GM21737 (cell line): ENCODE measurements around the gene RPL19.

Experiments
- ATAC-seq: cut with Tn5 transposase; IDR thresholded peaks from one replicate; pipeline ENCODE4 v1.9.1; 2021; ENCODE audit warnings: mild to moderate bottlenecking, moderate library complexity; ENCODE audit not compliant: unreplicated experiment

RPL19 gene

DNA sequence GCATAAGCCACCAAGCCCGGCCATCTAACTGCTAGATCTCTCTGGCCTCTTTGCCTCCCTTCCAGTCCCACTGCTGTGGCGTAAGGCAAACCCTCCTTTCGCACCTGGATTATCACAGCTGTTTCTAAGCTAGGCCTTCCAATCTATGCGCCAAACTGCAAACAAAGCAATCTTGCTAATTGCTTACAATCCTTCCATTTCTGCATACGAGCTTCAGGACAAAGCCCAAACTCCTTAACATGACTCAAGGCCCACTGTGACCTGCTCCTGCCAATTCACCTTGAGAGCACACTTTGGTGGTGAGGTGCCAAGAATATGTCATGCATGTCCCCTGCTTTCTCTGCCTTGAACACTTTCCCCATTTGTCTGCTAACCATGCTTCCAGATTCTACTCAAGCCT lies 28.1 kb upstream of the RPL19 start:
- ATAC-seq: no peak

DNA sequence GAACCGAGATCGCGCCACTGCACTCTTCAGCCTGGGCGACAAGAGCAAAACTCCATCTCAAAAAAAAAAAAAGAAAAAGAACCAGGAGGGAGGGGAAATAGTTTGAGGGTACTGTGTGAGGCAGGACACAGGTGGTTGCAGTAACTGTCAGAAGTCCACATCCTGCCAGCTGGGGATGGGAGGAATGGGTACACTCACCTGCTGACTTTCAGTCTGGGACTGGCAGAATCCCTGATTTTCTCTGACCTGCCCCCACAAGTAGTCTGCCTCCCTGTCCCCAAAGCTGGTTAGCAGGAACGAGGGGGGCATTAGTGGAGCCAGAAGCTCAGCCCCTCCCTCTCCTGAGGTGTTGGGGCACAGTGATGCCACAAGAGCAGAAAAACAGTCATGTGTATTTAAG lies 27.0 kb upstream of the RPL19 start:
- no peak for ATAC-seq

DNA sequence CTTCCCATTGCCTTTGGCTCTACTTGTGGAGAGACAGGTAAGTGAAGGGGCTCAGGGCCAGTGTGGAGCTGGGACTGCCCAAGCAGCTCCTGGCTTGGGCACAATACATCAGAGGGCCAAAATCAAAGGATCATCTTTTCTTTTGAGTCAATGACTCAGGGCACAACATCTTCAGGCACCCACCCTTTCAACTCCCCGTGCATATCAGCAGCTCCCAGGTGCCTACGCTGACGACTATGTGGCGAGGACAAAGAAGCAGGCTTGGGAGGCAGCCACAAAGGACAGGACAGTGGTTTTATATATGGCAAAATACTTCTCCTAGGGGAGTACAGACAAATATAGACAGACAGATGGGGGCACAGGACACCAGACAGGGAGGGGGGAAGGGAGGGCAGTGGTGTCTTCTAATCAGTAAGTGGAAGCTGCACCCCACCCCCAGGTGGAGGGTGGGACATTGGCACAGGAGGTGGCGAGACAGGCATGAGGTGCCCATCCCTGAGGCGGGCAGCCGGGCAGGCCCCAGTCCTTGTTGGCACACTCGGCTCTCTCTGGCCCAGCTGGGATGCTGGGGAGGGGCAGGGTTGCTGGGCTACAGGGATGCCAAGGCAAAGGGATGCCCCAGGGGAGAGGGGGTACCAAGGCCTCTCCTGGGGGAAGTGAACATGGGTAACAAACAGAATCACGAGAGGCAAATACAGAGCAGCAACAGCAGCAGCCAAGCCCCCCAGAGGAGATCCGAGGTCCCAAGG lies 26.4 kb upstream of the RPL19 start:
- no peak for ATAC-seq

DNA sequence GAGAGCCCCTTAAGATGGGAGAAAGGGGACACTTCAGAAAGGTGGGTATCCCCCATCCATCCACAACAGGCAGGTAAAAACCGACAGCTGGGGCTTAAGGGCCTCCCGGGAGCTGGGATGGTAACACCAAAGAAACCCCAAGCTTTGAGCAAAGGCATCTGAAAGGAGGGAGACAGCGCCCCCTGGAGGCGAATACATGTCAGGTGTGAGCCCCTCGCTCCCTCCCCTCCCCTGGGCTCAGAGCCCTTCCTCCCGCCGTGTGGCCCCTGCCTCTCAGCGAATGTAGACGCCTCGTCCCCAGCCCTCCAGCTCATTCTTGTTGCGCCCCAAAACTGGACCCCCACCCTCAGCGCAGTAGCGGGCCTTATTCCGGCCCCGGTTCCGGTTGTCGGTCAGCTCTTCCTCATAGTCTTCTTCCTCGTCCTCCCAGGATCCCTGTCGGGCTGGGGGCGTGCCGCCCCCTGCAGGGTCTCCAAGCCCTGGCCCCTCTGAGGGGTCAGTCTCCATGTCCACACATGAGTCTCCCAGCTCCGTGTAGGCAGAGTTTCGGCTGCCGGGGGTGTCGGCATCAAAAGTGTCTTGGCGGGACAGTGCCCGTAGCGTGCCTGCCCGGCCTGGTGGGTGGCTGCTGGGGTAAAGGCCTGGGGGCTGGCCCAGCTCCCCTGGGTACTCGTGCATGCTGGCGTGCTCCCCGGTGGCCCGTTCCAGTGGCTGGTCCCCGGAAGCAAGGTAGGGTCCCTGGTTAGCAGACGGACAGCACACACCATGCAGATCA lies 25.0 kb upstream of the RPL19 start:
- ATAC-seq: no peak

DNA sequence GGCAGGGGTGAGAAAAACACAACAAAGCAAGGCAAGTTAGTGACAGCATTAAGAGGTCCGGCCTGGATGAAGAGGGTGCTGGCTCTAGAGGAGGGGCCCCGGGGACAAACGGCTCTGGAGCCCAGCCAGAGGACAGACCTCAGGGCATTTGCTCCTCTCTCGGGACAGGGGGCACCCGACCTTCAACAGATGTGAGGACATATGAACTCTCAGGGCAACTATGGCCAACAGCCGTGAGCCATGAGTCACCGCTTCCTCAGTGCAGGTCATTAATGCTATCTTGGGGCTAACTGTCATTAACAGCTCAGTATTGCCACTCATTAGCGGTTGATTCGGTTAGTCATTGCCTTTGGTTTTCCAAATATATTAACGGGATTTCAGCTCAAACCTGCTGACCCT lies 24.4 kb upstream of the RPL19 start:
- ATAC-seq: no peak

DNA sequence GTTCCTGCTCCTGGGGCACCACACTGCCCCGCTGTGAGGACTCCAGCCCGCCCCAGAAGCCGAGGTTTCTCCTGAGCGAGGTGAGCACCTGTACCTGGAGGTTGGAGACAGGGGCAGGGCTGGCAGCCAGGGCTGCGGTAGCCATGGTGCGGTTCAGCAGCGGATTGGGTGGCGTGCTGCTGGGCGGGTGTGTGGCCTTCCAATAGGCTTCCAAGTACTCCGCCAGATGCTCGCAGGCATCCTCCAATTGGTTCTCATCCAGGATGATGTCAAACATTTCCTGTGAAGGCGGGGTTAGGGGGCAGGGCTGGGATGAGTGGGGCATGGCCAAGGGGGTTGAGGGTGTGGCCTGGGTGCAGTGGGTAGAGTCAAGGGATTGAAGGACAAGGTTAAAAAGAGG lies 22.8 kb upstream of the RPL19 start:
- no peak for ATAC-seq

DNA sequence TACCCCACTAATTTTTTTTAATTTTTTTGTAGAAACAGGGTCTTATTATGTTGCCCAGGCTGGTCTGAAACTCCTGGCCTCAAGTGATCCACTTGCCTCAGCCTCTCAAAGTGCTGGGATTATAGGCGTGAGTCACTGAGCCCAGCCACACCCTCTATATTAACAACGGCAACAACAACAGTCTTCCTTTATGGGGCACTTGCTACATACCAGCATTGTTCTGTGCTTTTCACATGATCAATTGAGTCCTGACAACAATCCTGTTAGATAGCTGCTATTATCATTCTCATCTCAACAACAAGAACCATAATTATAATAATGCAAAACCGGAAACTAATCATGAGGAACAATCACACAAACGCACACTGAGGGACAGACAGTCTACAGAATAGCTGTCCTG lies 21.5 kb upstream of the RPL19 start:
- no peak for ATAC-seq

DNA sequence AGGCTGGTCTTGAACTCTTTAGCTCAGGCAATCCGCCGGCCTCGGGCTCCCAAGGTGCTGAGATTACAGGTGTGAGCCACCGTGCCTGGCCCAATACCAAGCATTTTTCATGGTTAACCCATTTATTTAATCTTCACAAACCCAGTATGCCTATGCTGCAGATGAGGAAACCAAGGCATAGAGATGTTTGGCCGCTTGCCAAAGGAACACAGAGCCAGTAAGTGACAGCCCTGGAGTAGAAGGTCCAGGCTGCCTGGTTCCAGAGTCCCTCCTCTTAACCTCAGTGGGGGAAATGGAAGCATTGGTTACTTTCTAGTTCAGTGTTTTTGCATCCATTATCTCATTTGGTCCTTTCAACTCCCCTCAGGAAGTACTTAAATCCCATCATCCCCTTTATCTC lies 18.8 kb upstream of the RPL19 start:
- ATAC-seq: no peak

DNA sequence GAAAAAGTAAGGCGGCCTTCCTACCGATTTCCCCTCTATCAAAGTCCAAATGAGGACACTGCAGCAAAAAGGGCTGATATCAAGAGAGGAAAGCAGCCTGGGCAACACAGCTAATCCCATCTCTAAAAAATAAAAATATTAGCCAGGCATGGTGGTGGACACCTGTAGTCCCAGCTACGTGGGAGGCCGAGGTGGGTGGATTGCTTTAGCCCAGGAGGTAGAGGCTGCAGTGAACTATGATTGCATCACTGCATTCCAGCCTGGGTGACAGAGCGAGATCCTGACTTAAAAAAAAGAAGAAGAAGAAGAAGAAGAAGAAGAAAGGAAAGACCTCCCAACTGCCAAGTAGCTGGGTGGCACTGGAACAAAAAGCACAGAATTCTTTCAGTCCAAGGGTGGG lies 17.0 kb upstream of the RPL19 start:
- no peak for ATAC-seq

DNA sequence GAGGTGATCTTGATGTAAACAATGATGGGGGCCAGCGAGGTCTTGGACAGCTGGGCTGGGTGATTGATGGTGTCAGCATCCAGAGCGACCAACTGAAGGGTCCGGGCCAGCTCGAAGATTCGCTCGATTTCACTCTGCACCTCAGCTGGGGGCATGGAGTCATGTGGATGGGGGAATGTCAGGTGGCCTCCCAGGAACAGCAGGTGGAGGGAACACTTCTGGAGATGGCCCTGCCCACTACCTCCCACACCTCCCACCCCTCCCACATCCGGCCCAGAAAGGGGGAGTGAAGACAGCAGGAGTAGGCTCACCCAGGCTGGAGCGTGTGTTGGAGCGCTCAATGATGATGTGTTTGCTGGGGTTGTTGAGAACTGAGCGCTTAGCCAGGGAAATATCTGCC lies 16.4 kb upstream of the RPL19 start:
- ATAC-seq: no peak

DNA sequence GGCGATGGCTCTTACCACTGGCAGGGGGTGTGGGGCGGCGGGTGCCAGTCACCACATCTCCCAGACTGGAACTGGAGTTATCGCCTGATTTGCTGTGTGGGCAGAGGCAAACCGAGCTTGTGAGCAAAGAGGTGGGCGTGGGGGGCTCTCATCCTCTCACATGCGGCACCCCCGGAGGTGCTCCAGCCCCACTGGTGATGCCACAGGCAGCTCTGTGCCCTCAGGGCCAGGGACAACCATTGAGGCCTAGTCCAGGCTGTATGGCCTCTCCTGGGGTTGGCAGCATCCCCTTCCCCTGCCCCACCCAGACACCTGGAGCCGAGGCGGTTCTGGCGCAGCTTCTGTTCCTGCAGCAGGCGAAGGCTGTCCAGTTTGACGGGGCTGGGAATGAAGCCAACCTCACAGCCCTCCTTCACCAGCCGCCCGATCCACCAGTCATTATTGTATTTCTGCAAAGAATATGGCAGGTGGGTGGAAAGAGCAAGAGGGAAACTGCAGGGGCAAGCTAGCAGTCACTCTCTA lies 13.5 kb upstream of the RPL19 start:
- ATAC-seq: no peak

DNA sequence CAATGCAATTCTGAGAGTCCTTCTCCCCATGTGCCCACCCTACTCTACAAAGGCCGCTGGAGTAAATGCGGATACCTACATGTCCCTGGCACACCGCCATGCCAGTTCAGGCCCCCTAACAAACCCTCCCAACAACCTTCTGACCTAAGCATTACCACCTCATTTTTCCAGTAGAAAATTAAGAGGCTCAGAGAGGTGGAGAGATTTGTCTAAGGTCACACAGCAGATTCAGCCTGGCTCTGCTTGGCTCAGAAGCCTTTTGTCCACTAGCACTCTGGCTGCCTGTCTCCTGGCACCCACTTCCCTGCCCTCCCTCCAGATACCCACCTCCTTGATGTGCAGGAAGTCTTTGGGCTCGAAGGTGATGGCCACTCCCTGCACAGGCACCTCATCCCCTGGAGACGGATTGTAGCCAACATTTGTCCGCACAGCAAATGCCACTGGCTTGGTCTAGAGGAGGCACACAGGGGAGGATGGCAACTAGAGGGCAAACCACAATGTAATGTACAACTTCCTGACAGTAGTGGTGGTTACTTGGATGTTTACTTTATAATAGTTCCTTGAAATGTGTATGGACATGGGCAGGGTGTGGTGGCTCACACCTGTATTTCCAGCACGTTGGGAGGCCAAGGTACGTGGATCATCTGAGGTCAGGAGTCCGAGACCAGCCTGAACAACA lies 12.8 kb upstream of the RPL19 start:
- ATAC-seq: no peak

DNA sequence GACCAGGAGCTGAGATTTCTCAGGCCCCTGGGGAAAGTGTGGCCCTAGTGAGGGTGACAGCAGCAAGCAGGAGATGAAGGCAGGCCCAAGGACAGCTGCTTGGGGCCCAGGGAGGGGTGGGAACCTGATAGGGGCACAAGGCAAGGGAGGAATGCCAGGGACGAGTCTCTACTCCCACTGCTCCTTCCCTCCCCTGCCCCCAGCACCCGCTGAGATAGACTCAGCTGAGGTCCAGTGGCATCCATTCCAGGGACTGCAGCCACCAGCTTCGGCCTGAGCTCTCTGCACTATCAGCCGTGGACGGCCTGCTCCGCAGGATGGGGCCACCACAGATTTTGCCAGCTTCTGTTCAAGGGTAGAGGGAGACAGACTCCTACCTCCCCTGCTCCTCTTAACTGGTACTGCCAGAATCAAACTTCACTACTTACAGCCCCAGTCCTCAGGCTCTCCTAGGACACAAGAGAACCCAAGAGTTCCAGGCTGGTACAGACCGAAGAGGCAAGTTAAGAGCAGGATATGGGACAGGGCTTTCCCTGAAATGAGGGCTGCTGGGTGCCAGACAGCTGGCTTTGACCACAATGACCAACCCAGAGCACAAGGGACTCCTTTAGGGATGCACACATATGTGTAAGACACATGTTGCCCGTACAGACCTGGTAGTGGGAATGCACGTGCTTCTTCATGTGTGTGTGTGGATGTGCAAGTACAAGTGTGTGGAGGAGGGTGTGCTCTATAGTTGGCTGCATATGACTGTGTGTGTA lies 8.2 kb upstream of the RPL19 start:
- ATAC-seq: no peak

DNA sequence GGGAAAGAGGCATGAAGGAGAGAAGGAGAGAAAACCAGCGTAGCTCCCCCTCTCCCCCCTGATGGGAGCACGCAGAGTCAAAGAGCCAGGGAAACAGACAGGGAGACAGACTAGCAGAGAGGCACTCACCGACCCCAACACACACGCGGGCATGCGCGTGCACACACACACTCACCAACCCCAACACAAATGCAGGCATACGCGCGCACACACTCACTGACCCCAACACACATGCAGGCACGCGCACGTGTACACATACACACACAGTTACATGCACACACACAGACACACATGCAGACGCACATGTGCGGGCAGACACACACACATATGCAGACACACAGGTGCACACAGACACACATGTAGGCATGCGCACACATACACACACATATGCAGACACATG lies 7.2 kb upstream of the RPL19 start:
- no peak for ATAC-seq

DNA sequence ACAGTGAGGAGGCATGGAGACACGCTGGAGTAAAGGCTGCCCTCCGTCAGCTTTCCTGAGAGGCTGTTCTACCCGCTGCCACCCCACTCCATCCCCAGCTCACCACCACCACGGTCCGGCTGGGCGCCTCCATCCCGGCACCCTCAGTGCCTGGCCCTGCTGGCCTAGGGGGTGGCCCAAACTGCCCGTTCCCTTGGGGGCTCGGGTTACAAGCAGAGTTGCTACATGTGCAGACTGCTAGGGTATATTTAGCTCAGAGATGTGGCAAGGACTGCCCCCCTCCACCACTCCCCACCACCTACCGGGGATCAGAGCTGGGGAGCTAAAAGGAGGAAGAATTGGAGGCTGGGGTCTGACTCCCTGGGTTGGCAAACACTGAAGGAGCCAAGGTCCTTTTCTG lies 6.7 kb upstream of the RPL19 start:
- no peak for ATAC-seq

DNA sequence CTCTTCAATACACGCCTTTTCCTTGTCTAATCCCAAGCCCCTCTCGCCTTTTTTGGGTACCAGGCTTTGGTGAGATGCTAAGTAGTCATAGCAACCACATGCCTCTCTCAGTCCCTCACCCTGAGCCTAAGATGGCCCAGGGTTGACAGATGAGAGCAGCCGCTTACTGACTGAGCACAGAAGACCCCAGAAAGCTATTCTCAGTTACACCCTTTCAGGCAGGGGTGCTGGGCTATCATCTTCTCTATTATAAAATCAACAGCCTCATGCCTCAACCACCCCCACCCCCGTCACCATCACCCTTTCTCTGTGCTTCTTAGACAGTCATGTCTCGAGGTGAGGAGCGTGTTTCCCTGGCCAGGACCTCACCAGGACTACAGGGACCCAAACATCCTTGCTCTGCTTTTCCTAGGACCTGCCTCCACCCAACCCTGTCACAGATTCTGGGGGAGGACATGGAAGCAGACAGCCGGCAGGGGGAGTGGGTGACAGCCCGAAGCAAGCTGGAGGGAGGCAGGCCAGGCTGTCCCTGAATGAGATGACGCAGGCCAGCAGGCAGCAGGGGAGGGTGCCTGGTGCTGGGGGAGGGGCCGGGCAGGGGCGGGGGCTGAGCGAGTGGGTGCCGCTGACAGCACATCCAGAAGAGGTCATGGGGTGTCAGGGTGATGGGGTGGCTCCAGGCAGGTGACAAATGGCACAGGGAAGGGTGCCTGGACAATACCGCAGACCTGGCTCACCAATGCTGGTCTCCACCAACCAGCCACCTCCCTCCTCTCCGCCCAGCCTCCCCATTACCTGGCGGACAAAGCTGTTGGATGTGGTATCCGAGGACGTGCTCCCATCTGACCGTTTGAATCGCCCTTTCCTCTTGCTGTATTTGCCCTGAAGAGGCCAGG lies 5.7 kb upstream of the RPL19 start:
- ATAC-seq: no peak

DNA sequence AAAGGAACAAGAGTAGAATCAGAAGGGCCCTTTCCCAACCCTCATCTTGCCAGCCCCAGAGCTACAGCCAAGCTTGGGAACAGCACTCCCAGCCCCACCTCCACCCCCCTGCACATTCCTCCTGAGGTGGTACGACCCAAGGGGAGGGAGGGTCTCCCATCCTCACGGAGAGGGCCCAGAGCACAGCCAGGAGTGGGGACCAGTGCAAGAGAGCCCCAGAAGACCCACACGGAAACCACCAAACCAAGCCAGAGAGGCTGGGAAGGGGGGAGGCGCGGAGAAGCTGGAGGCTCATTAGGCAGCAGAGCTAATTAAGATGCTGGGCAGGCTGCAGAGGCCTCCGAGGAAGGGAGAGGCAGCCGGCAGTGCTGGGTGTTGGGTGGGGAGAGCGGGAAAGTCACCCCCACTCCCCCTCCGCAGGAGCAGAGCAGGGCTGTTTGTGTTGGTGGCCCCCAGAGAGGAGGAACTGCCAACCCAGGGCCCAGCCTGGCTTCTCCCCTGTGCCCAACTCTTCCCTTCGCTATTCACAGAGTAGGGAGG lies 5.0 kb upstream of the RPL19 start:
- ATAC-seq: no peak

DNA sequence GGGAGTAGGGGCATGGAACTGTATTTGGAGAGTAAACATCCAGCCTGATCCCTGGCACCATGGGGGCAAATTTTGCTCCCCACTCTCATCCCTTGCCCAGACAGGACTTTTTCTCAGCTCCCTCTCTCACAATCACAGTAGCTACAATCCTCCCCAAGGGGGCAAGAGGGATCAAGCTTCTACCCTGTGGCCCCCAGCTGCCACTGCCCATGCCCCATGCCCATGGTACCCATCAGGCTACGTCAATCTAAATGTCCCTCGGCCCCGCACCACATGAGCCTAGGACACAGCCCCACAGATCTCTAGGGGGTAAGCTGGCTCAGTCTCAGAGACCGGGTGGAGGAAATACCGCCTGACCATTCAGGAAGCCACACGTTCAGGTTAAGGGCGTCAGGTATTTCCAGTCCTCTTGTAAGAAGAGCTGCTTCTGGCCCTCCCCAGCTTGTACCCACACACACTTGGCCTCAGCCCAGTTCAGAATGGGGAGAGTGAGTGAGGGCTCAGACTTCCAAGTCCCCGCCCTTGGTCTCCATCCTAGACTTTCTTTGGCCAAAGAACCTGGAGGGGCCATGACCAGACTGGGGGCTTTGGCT lies 4.4 kb upstream of the RPL19 start:
- no peak for ATAC-seq

DNA sequence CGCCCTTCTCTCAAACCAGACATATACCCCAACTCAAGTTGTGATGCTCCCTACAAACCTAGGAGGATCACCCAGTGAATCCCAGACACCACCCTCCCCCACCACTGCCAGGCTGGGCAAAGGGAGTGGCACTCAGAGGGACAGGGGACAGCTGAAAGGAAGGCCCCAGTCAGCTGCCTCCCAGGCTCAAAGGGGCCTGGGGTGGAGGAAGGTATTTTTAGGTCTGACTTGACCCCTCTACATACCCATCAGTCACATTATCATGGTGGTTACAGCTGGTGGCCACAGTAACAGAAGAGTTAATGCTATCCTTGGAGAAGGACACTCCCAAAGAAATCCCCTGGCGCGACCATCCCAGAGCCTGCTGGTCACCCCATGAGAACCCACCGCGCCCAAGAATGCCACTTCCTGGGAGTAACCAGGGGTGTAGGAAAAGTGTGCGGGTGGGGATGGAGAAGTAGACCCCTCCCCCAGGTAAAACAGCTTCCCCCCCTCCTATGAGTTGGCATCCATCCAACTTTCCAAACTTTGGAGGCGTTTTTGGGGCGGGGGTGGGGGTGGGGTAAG lies 3.8 kb upstream of the RPL19 start:
- ATAC-seq: no peak
